HEK293T (cell line): Measurements from ENCODE around the gene PANK4.

Experiments
- CTCF ChIA-PET: fragments of 350-600 bp; formaldehyde crosslinking; extraction: SDS; loops from one replicate; lab custom pipeline; 2021; ENCODE audit warnings: antibody characterized with exemption, inconsistent platforms; lab: Yijun Ruan, JAX
- POLR2A ChIA-PET: fragments of 350-600 bp; formaldehyde crosslinking; extraction: SDS; loops from one replicate; lab custom pipeline; 2020; ENCODE audit warnings: antibody characterized with exemption, inconsistent platforms; lab: Yijun Ruan, JAX
- DNase-seq: peaks from one replicate; pipeline ENCODE4 v3.0.0; 2012; ENCODE audit warnings: mixed read lengths; ENCODE audit errors: extremely low spot score
- ARNT ChIP-seq: fragments of 450-650 bp; IDR thresholded peaks from 2 replicates; pipeline ENCODE4 v1.6.1; 2017; ENCODE audit warnings: mild to moderate bottlenecking
- BHLHE40 ChIP-seq: fragments of 450-650 bp; IDR thresholded peaks from 2 replicates; pipeline ENCODE4 v1.6.1; 2016; ENCODE audit warnings: mild to moderate bottlenecking, moderate library complexity, borderline replicate concordance
- CTBP1 ChIP-seq: fragments of 450-650 bp; IDR thresholded peaks from 2 replicates; pipeline ENCODE4 v1.6.1; 2016; ENCODE audit warnings: borderline replicate concordance
- ELF4 ChIP-seq: fragments of 450-650 bp; IDR thresholded peaks from 2 replicates; pipeline ENCODE4 v1.6.1; 2017; ENCODE audit warnings: antibody characterized with exemption
- FOXA1 ChIP-seq: fragments of 450-650 bp; IDR thresholded peaks from 2 replicates; pipeline ENCODE4 v1.6.1; 2016; ENCODE audit warnings: mild to moderate bottlenecking
- FOXK2 ChIP-seq: fragments of 450-650 bp; IDR thresholded peaks from 2 replicates; pipeline ENCODE4 v1.6.1; 2016; ENCODE audit warnings: mild to moderate bottlenecking
- FOXM1 ChIP-seq: fragments of 450-650 bp; IDR thresholded peaks from 2 replicates; pipeline ENCODE4 v1.6.1; 2017; ENCODE audit warnings: mild to moderate bottlenecking, borderline replicate concordance
- HDGF ChIP-seq: fragments of 450-650 bp; IDR thresholded peaks from 2 replicates; pipeline ENCODE4 v1.6.1; 2017; ENCODE audit warnings: antibody characterized with exemption, borderline replicate concordance
- L3MBTL2 ChIP-seq: fragments of 450-650 bp; conservative IDR thresholded peaks from 2 replicates; pipeline ENCODE4 v1.6.1; 2016; ENCODE audit warnings: mild to moderate bottlenecking
- LEF1 ChIP-seq: fragments of 450-650 bp; IDR thresholded peaks from 2 replicates; pipeline ENCODE4 v1.6.1; 2017; ENCODE audit warnings: mild to moderate bottlenecking, borderline replicate concordance
- NFRKB ChIP-seq: fragments of 450-650 bp; IDR thresholded peaks from 2 replicates; pipeline ENCODE4 v1.6.1; 2016; ENCODE audit warnings: mild to moderate bottlenecking, moderate library complexity
- PKNOX1 ChIP-seq: fragments of 450-650 bp; IDR thresholded peaks from 2 replicates; pipeline ENCODE4 v1.6.1; 2016
- SP1 ChIP-seq: fragments of 450-650 bp; IDR thresholded peaks from 2 replicates; pipeline ENCODE4 v1.6.1; 2017
- SUZ12 ChIP-seq: fragments of 450-650 bp; IDR thresholded peaks from 2 replicates; pipeline ENCODE4 v1.6.1; 2016; ENCODE audit warnings: mild to moderate bottlenecking
- TARDBP ChIP-seq: fragments of 450-650 bp; IDR thresholded peaks from 2 replicates; pipeline ENCODE4 v1.6.1; 2016
- ZNF384 ChIP-seq: fragments of 450-650 bp; IDR thresholded peaks from 2 replicates; pipeline ENCODE4 v1.6.1; 2016

PANK4 gene

GRCh38 chr1:2520206-2520605 lies 6.2 kb downstream of the PANK4 start:
- ChIA-PET POLR2A (interaction anchor here (0.8 kb wide), 1 partner anchor 14 kb away, joined by 3 read pairs; no protein-coding TSS in a partner anchor), CTCF (no interaction called here)
- TF ChIP-seq NFRKB (no peak), ZNF384 (no peak), LEF1 (no peak), CTBP1 (no peak), PKNOX1 (no peak), FOXA1 (no peak), SP1 (no peak), HDGF (no peak), FOXM1 (no peak), TARDBP (no peak)
- no peak for DNase-seq

GRCh38 chr1:2519729-2520128 lies 6.7 kb downstream of the PANK4 start:
- no peak for TF ChIP-seq LEF1
- TF ChIP-seq TARDBP = no peak
- no peak for TF ChIP-seq HDGF
- TF ChIP-seq ELF4 = no peak
- TF ChIP-seq FOXK2 = no peak
- no peak for TF ChIP-seq SP1
- ChIA-PET CTCF (interaction anchor here (1.3 kb wide), 1 partner anchor 27 kb away, joined by 3 read pairs; no protein-coding TSS in a partner anchor), POLR2A (interaction anchor here (0.8 kb wide), 1 partner anchor 14 kb away, joined by 3 read pairs; no protein-coding TSS in a partner anchor)
- no peak for DNase-seq

GRCh38 chr1:2519029-2519685 lies 7.2 kb downstream of the PANK4 start:
- no peak for DNase-seq
- TF ChIP-seq NFRKB = no peak
- TF ChIP-seq LEF1 = no peak
- no peak for TF ChIP-seq HDGF
- TF ChIP-seq BHLHE40 = no peak
- no peak for TF ChIP-seq ARNT
- TF ChIP-seq SUZ12 = no peak
- no peak for TF ChIP-seq FOXK2
- no peak for TF ChIP-seq ELF4
- TF ChIP-seq PKNOX1 = no peak
- TF ChIP-seq CTBP1 = no peak
- TF ChIP-seq TARDBP = no peak
- TF ChIP-seq SP1 = no peak
- TF ChIP-seq L3MBTL2 = no peak
- TF ChIP-seq ZNF384 = no peak
- ChIA-PET POLR2A (no interaction called here), CTCF (interaction anchor here (1.3 kb wide), 1 partner anchor 28 kb away, joined by 3 read pairs; no protein-coding TSS in a partner anchor)

GRCh38 chr1:2518528-2518927 lies 7.9 kb downstream of the PANK4 start:
- ChIA-PET POLR2A (no interaction called here), CTCF (interaction anchor here (1.3 kb wide), 1 partner anchor 29 kb away, joined by 3 read pairs; no protein-coding TSS in a partner anchor)
- no peak for DNase-seq
- TF ChIP-seq ELF4 (no peak), ARNT (no peak), SUZ12 (no peak), L3MBTL2 (no peak), BHLHE40 (no peak), CTBP1 (no peak), FOXA1 (no peak), TARDBP (no peak), NFRKB (no peak), HDGF (no peak), LEF1 (no peak), SP1 (no peak), PKNOX1 (no peak), FOXM1 (no peak), FOXK2 (no peak), ZNF384 (no peak)

GRCh38 chr1:2517966-2518365 lies 8.4 kb downstream of the PANK4 start:
- TF ChIP-seq FOXA1 = no peak
- no peak for TF ChIP-seq CTBP1
- no peak for TF ChIP-seq FOXM1
- TF ChIP-seq FOXK2 = no peak
- TF ChIP-seq BHLHE40 = no peak
- TF ChIP-seq L3MBTL2 = no peak
- no peak for TF ChIP-seq NFRKB
- TF ChIP-seq ZNF384 = no peak
- TF ChIP-seq SUZ12 = no peak
- no peak for TF ChIP-seq ARNT
- TF ChIP-seq LEF1 = no peak
- no peak for TF ChIP-seq TARDBP
- no peak for TF ChIP-seq PKNOX1
- ChIA-PET CTCF (no interaction called here), POLR2A (no interaction called here)
- no peak for DNase-seq
